Lung (tissue), 12 donors: ENCODE results near the gene CRTC1. TPM values are rescaled to one million over a fixed set of nuclear protein-coding genes. Genes with fewer than 3 reads are reported as not detected.

Experiments used
- ATAC-seq: fragments of 200-7000 bp; cut with Tn5 transposase; one replicate; pipeline ENCODE4 v1.9.1; 2020; ENCODE audit warnings: moderate number of reproducible peaks; ENCODE audit not compliant: insufficient read depth, low FRiP score
- DNase-seq, 3 donors: peaks; one replicate each; pipeline ENCODE4 v3.0.0-alpha.2; 2013 to 2017
- H3K27ac ChIP-seq, 2 donors: one replicate each; pipeline ENCODE4 v1.5.1; 2013; ENCODE audit warnings: mild to moderate bottlenecking in 2 of 2, moderate library complexity in 2 of 2, control low read depth in 1 of 2, inconsistent platforms in 1 of 2, low read depth in 1 of 2, low read length in 1 of 2
- H3K27me3 ChIP-seq, 3 donors: one replicate each; pipeline ENCODE4 v1.5.1; 2013; ENCODE audit warnings: low read length in 2 of 3; ENCODE audit not compliant: control insufficient read depth in 3 of 3, insufficient read depth in 3 of 3
- H3K36me3 ChIP-seq, 4 donors: one replicate each; pipeline ENCODE4 v1.5.1; 2013; ENCODE audit warnings: low read length in 4 of 4, mild to moderate bottlenecking in 1 of 4, moderate library complexity in 1 of 4; ENCODE audit not compliant: control insufficient read depth in 4 of 4, insufficient read depth in 4 of 4
- H3K4me1 ChIP-seq, 5 donors: one replicate each; pipeline ENCODE4 v1.5.1; 2013; ENCODE audit warnings: low read length in 5 of 5, mild to moderate bottlenecking in 2 of 5, moderate library complexity in 1 of 5; ENCODE audit not compliant: control insufficient read depth in 5 of 5, insufficient read depth in 5 of 5
- H3K4me3 ChIP-seq: one replicate; pipeline ENCODE4 v1.5.1; 2013; ENCODE audit warnings: mild to moderate bottlenecking, control low read depth, moderate library complexity
- H3K9ac ChIP-seq, 2 donors: one replicate each; pipeline ENCODE4 v1.5.1; 2013; ENCODE audit warnings: low read length in 2 of 2, control low read depth in 1 of 2; ENCODE audit not compliant: insufficient read depth in 1 of 2
- H3K9me3 ChIP-seq, 4 donors: one replicate each; pipeline ENCODE4 v1.5.1; 2013; ENCODE audit warnings: low read length in 3 of 4, mild to moderate bottlenecking in 1 of 4, moderate library complexity in 1 of 4; ENCODE audit not compliant: control insufficient read depth in 4 of 4, insufficient read depth in 3 of 4
- CTCF ChIP-seq: IDR thresholded peaks from 2 replicates; pipeline ENCODE4 v1.5.1; 2012; ENCODE audit warnings: mild to moderate bottlenecking; ENCODE audit errors: control extremely low read depth, extremely low read depth
- WGBS, 2 donors: extraction: QIAGEN DNeasy Blood & Tissue Kit; methylation state at CpG; one replicate each; pipeline ENCODE4 v1.1.7; 2013; 5-methylcytosine and 5-hydroxymethylcytosine counted together
- polyA plus RNA-seq, 2 donors: library from polyadenylated mRNA; stranded (reverse); fragments of 200-250 nt; gene quantifications; one replicate each; pipeline ENCODE4 v1.2.1, GENCODE V29; 2013
- total RNA-seq, 2 donors: library from RNA; depleted of rRNA in 1 of 2; stranded (reverse); fragments of >200 nt in 1 of 2; gene quantifications; one replicate each; pipeline ENCODE4 v1.2.1, GENCODE V29; 2014 to 2021
- donor health status: control.
- donor health status: control.
- donor health status: Bipolar disorder and iron deficiency.
- donor health status: healthy.
- donor health status: DM: yes; HTN: yes; CAD: no.

Gene CRTC1
- total and polyA plus RNA-seq, 4 donors, result 4.2 to 16.0 (median 7.3) TPM

GRCh38 chr19:18708452-18709231, 25.2 kb downstream of the CRTC1 start:
- H3K9me3 ChIP-seq, result no peaks in the 10 kb centered on the region
- DNase-seq (no peak), ATAC-seq (no peak)
- H3K27ac ChIP-seq, result no peak overlapping the region
- H3K9ac ChIP-seq, result no peak overlapping the region
- peaks cover 0 to 1% (median 0%) of the 10 kb centered on the region in 4 donors for H3K36me3 ChIP-seq
- H3K4me1 ChIP-seq, result peaks cover 0 to 19% (median 7%) of the 10 kb centered on the region in 5 donors
- TF ChIP-seq CTCF, result no peak
- 79 to 84% methylated on average over 25 of the region's 25 CpGs for WGBS, 2 donors
- H3K4me3 ChIP-seq, result no peak overlapping the region
- H3K27me3 ChIP-seq, result no peaks in the 10 kb centered on the region

- DNase-seq, result no peak
- ATAC-seq, result no peak
- Histone ChIP-seq H3K4me3 (no peak overlapping the region), H3K27me3 (no peaks in the 10 kb centered on the region), H3K9me3 (no peaks in the 10 kb centered on the region), H3K4me1 (peaks cover 0 to 21% (median 7%) of the 10 kb centered on the region in 5 donors), H3K27ac (no peak overlapping the region), H3K36me3 (peaks cover 0 to 4% (median 0%) of the 10 kb centered on the region in 4 donors), H3K9ac (no peak overlapping the region)
- no peak for TF ChIP-seq CTCF
- 91 to 95% methylated on average over 9 to 10 of the region's 10 CpGs for WGBS, 2 donors
Observed at GRCh38 chr19:18709546-18709945, 26.1 kb downstream of the CRTC1 start.

- Histone ChIP-seq H3K36me3 (peaks cover 0 to 4% (median 0%) of the 10 kb centered on the region in 4 donors), H3K4me3 (no peak overlapping the region), H3K9me3 (no peaks in the 10 kb centered on the region), H3K4me1 (peaks cover 0 to 21% (median 7%) of the 10 kb centered on the region in 5 donors), H3K27me3 (no peaks in the 10 kb centered on the region), H3K9ac (no peak overlapping the region), H3K27ac (no peak overlapping the region)
- DNase-seq, result no peak
- ATAC-seq, result no peak
- no peak for TF ChIP-seq CTCF
- 50 to 61% methylated on average over 11 of the region's 11 CpGs for WGBS, 2 donors
Observed at GRCh38 chr19:18710186-18710585, 26.7 kb downstream of the CRTC1 start.
